GM13976 (cell line): Measurements from ENCODE around the gene EDEM1.
"Not testable (repeated sequence)": the region's sequence is repeated elsewhere in the genome, so short reads cannot be mapped to it uniquely, and the experiment has no call there.

Experiments
- DNase-seq: peaks from one replicate; pipeline ENCODE4 v3.0.0; 2012; ENCODE audit warnings: low spot score
- in situ Hi-C: fragments of 300-500 bp; cut with MboI; formaldehyde crosslinking; loops from one replicate; pipeline ENCODE4 v1.12.0; 2022; ENCODE audit warnings: low sequenced_read_pairs, mixed read lengths, inconsistent platforms; ENCODE audit not compliant: unreplicated experiment
- TF ChIP-seq, protein P1 (sequence below): IDR thresholded peaks from 2 replicates; pipeline ENCODE4 v1.5.1; 2012; ENCODE audit warnings: borderline replicate concordance, mild to moderate bottlenecking; ENCODE audit not compliant: insufficient read depth; ENCODE audit errors: extremely low read depth, missing control alignments, control extremely low read depth

The EDEM1 gene

GRCh38 chr3:5169807-5170206, 17.7 kb upstream of the EDEM1 start:
- TF ChIP-seq, protein P1, sequence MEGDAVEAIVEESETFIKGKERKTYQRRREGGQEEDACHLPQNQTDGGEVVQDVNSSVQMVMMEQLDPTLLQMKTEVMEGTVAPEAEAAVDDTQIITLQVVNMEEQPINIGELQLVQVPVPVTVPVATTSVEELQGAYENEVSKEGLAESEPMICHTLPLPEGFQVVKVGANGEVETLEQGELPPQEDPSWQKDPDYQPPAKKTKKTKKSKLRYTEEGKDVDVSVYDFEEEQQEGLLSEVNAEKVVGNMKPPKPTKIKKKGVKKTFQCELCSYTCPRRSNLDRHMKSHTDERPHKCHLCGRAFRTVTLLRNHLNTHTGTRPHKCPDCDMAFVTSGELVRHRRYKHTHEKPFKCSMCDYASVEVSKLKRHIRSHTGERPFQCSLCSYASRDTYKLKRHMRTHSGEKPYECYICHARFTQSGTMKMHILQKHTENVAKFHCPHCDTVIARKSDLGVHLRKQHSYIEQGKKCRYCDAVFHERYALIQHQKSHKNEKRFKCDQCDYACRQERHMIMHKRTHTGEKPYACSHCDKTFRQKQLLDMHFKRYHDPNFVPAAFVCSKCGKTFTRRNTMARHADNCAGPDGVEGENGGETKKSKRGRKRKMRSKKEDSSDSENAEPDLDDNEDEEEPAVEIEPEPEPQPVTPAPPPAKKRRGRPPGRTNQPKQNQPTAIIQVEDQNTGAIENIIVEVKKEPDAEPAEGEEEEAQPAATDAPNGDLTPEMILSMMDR, result no peak
- in situ Hi-C loops, result no loop called here
- no peak for DNase-seq

GRCh38 chr3:5170975-5171374, 16.5 kb upstream of the EDEM1 start:
- in situ Hi-C loops, result no loop called here
- DNase-seq, result no peak
- TF ChIP-seq, protein P1, result no peak

DNA sequence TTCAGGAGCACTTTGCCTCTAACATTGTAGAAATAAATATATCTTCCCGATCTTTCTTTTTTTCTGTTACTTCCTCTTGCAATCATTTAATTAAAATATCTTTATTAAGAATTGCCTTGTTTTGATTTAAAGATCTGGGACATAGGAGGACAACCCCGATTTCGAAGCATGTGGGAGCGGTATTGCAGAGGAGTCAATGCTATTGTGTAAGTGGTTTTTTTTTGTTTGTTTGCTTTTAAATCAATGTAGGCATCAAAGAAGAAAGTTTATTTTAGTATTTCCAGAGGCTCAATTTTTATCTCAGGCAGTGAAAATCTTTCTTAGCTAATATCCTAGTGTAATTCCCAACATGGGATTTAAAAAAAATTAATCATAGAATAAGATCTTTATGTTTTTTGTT, 15.5 kb upstream of the EDEM1 start:
- no peak for DNase-seq
- TF ChIP-seq, protein P1, result no peak
- in situ Hi-C loops, result no loop called here

DNA sequence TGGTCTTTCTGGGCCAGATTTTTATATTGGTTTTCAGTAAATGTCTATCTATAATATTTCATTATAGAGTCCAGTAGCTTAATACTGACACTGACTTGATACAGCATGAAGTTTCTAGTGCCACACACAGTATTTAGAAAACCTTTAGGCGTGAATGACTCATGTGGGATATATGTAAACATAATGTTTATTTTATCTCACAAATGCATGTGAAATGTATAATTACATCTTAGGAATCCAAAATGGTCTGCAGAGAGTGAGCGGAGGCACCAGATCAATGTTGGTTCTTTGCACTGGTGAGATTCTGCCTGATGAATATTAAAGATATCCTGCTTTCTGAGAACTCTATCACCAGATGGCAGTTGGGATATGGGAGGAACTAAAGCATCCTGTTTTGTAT, 8.5 kb upstream of the EDEM1 start:
- DNase-seq, in situ Hi-C loops: not testable (repeated sequence)

DNA sequence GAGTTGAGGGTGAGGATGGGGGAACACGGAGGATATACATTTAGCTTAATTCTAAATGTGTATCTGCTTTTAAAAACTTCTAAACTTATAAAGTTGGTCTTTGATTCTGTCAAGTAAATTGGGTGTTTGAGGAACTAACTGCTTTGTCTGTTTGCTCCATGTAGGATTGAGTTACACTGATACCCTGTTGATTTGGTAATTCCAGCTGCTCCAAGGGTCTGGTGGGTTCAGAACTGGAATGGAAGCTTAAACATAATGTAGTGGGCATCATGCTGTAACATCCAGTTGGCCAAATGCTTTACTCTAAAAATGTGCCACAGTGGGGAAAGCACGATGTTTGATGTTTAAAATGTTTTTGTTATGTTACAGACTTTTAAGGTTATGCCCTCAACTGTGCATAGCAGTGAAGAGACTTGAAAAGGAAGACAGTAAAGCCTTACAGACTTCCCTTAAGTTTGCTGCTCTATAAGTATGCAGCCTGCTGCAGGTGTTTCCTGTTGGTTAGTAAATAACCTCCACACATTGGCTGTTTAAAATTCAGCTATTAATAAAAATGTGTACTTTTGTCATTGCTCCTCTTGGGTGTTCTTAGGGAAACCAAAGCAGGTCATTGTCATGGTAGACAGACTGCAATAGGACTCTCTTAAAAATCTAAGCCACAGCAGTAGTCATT, 5.9 kb upstream of the EDEM1 start:
- in situ Hi-C loops, result no loop called here
- TF ChIP-seq, protein P1, result no peak
- DNase-seq, result peak; percentile 53

- DNase-seq, in situ Hi-C loops: not testable (repeated sequence)
Observed at GRCh38 chr3:5183714-5184113, 3.8 kb upstream of the EDEM1 start.

DNA sequence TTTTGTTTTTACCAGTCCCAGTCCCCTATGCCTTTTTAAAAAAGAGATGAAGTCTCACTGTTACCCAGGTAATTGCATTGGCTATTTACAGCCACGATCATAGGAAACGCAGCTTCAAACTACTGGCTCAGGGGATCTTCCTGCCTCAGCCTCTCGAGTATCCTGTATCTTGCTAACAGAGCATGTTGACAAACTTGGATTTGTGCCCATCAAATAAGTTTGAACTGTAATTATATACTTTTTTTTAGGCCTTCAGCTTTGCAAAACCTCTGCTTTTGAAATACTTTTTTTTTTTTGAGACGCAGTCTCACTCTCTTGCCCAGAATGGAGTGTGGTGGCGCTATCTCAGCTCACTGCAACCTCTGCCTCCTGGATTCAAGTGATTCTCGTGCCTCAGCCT, 3.0 kb upstream of the EDEM1 start:
- TF ChIP-seq, protein P1, result no peak
- no peak for DNase-seq
- in situ Hi-C loops, result no loop called here
